ENCODE data around the gene FAM83F.

FAM83F gene

DNA sequence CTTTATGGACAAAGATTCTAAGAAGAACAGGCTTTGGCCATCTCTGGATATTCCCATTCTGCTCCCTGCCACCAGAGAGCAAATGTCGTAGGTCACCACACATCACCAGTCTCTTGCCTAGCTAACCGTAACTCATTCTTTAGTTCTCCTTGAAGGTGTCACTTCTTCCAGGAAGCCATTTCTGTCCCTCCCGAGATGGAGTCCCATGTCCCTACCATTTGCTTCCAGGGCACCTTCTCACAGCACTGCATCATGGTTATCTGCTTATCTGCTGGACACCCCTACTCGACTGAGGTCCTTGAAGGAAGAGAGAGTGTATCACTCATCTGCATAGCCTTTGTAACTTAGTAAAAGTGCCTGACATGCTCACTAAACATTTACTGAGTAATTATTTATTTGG is 47.6 kb downstream of the FAM83F start:
- TF ChIP-seq, protein P1, sequence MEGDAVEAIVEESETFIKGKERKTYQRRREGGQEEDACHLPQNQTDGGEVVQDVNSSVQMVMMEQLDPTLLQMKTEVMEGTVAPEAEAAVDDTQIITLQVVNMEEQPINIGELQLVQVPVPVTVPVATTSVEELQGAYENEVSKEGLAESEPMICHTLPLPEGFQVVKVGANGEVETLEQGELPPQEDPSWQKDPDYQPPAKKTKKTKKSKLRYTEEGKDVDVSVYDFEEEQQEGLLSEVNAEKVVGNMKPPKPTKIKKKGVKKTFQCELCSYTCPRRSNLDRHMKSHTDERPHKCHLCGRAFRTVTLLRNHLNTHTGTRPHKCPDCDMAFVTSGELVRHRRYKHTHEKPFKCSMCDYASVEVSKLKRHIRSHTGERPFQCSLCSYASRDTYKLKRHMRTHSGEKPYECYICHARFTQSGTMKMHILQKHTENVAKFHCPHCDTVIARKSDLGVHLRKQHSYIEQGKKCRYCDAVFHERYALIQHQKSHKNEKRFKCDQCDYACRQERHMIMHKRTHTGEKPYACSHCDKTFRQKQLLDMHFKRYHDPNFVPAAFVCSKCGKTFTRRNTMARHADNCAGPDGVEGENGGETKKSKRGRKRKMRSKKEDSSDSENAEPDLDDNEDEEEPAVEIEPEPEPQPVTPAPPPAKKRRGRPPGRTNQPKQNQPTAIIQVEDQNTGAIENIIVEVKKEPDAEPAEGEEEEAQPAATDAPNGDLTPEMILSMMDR (IDR thresholded peaks at IDR 0.05), result no peak
- Mint-ChIP-seq H3K4me1 (peaks cover 38% of the 10 kb centered on the region), H3K9me3 (no peaks in the 10 kb centered on the region), H3K27ac (no peak overlapping the region), H3K36me3 (ENCODE audit: low read depth) (no peaks in the 10 kb centered on the region), H3K27me3 (ENCODE audit: low read depth, poor library complexity) (peaks cover 69% of the 10 kb centered on the region), H3K4me3 (peak overlapping the region; percentile 48)
- DNase-seq, result no peak

DNA sequence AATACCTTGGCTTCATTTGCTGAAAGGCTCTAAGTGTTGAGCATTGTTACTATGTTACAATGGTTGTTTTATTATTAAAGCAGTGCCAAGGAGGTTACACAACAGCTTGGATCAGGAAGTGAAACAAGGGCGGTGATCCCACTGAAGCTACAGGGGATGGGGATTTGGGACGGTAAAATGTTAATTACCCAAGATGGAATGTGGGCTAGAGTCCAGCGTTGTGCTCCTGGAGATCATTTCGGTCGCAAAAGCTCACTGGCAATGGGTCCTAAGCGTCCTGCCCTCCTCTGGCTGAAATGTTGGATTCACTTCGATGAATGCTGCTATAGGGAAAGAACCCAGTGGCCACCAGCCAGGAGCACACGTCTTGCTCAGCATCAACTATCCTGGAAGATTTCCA is 48.3 kb downstream of the FAM83F start:
- TF ChIP-seq, protein P1 (IDR thresholded peaks at IDR 0.05), result no peak
- H3K27me3 Mint-ChIP-seq (ENCODE audit: low read depth, poor library complexity), result peaks cover 65% of the 10 kb centered on the region
- no peaks in the 10 kb centered on the region for H3K36me3 Mint-ChIP-seq (ENCODE audit: low read depth)
- no peaks in the 10 kb centered on the region for H3K9me3 Mint-ChIP-seq
- no peak overlapping the region for H3K27ac Mint-ChIP-seq
- DNase-seq, result no peak
- peaks cover 38% of the 10 kb centered on the region for H3K4me1 Mint-ChIP-seq
- H3K4me3 Mint-ChIP-seq, result peak overlapping the region; percentile 96

DNA sequence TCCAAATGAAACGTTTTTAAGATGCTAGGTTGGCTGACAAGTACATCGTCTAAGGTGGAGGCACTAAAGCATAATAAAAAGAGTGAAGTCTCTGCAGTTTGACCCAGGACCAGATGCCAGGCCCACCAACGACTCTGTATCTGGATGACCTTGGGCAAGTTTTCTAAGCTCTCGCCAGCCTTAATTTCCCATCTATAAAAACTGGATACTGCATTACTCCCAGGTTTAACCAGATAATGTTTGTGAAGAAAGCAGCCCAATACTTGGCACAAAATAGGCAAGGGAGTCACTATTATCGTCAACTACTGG is 49.0 kb downstream of the FAM83F start:
- Mint-ChIP-seq H3K4me3 (peak overlapping the region; percentile 96), H3K27ac (peak overlapping the region; percentile 60), H3K4me1 (peaks cover 42% of the 10 kb centered on the region), H3K27me3 (ENCODE audit: low read depth, poor library complexity) (peaks cover 65% of the 10 kb centered on the region), H3K36me3 (ENCODE audit: low read depth) (no peaks in the 10 kb centered on the region), H3K9me3 (no peaks in the 10 kb centered on the region)
- TF ChIP-seq, protein P1 (IDR thresholded peaks at IDR 0.05), result no peak
- DNase-seq, result no peak

DNA sequence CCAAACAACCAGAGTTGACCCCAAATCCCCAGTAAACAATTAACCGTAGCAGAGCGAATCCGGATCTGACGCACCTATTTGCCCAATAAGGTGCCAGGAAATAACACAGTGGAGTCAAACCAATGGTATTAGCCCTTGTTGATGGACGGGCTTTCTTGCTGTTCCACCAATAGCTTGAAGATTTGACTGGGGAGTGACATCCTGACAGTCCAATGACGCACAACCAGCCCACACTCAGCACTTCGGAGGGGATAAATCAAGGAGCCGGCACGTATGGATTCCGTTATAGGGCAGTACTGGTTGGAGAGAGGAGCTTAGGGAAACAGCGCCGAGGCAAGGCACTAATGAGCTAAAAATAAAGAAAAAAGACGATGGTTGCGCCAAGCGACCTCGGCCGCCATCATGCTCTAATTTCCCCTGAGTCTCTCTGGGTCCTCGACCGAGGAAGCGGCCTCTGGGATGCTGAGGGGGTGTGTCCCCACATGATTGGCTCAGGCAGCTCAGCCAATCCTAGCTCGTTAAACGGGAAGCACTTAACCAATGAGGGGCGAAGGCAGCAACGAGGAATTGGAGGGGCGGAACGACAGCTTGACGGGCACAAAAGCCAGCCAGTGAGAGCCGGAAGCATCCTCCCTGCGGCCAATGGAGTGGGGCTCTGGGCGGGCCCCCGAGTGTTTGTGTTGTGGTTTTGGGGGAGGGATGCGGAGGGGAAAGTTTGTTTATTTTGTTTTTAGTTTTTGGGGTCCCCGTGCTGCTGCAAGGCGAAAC is 49.5 kb downstream of the FAM83F start:
- TF ChIP-seq, protein P1 (IDR thresholded peaks at IDR 0.05), result no peak
- DNase-seq, result peak; percentile 98
- peaks cover 47% of the 10 kb centered on the region for H3K4me1 Mint-ChIP-seq
- H3K9me3 Mint-ChIP-seq, result no peaks in the 10 kb centered on the region
- no peaks in the 10 kb centered on the region for H3K36me3 Mint-ChIP-seq (ENCODE audit: low read depth)
- peaks cover 62% of the 10 kb centered on the region for H3K27me3 Mint-ChIP-seq (ENCODE audit: low read depth, poor library complexity)
- peak overlapping the region; percentile 96 for H3K4me3 Mint-ChIP-seq
- peak overlapping the region; percentile 100 for H3K27ac Mint-ChIP-seq

DNA sequence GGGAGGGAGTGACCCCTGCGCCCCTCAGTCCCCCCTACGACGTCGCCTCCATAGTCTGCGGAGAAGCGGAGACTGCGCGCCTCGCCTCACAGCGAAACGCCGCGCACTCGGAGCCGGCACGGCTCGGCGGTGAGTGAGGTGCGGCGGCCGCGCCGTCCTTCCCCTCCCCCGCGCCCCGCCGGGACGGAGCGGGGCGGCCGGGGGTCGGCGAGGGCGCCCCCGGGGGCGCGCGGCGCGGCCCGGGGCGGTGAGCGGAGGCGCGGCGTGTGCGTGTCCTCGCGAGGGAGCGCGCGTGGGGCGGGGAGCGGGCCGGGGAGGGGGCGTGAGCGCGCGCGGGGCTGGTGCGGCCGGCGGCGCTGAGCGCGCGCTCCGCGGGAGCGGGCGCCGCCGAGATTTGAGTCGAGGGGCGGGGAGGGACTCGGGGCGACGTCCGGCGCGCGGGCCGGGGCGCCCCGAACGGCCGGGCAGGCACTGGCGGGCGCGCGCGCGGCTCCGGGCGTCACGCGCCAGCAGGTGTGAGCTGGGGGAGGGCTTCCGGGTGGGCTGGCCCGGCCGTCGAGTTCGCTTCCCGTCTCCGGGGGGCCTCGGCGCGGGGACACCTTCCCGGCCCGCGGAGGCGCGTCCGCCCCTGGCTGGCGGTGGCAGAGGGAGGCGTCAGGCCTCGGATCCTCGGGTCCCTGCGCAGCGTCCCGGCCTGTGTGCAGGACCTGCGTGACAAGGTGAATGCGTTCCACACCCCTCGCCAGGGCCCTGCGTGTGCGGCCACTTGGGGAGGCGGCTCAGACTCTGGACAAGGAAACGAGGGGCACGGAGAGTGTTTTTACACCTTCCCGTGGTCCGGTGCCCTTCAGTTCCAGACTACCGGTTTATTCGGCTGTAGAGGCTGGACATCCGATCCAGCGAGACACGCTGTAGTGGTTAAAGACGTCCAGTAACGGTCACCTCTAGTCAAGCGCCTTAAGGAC is 50.4 kb downstream of the FAM83F start:
- peaks cover 57% of the 10 kb centered on the region for H3K27me3 Mint-ChIP-seq (ENCODE audit: low read depth, poor library complexity)

More for the DNA sequence above, 50.4 kb downstream of the FAM83F start:
- peak overlapping the region; percentile 100 for H3K27ac Mint-ChIP-seq
- no peaks in the 10 kb centered on the region for H3K9me3 Mint-ChIP-seq
- peaks cover under 1% of the 10 kb centered on the region for H3K36me3 Mint-ChIP-seq (ENCODE audit: low read depth)
- peak; percentile 75 for DNase-seq
- peaks cover 46% of the 10 kb centered on the region for H3K4me1 Mint-ChIP-seq
- peak overlapping the region; percentile 96 for H3K4me3 Mint-ChIP-seq
- TF ChIP-seq, protein P1 (IDR thresholded peaks at IDR 0.05), result no peak

Data from nephron progenitor cell (in vitro differentiated cells).